ENCODE data around the gene DYNLT1.
A peak's percentile ranks its signal among the peaks of the same experiment; 100 is the strongest.
"Not testable (repeated sequence)": the region's sequence is repeated elsewhere in the genome, so short reads cannot be mapped to it uniquely, and the experiment has no call there.

DYNLT1 gene

DNA sequence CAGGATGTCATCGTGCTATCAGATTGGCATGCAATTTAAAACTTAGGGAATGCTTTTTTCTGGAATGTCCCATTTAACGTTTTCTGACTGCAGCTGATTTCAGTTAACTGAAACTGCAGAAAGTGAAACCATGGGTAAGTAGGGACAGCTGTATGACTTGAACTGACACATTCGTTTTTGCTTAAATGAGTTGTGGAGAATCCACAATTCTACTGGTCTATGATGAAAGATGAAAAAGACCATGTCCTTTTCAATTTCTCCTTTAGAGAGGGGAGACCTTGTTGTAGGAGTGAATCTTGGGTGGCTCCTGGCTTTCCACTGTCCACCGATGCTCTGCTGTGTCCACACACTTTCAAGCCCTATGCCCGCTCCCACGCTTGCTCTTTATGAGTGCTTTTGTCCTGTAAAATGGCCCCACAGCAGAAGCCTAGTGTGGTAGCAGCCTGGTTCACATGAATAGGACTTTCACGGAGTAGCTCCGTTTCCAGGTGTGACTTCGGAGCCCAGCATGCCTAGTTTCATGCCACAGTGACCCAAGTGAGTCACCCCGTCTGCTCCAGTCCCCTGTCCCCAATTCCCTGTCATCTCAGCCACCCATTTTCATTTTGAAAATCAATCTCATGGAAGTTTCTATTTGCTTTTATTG is 21.9 kb downstream of the DYNLT1 start:
- peak; percentile 55 for DNase-seq (ENCODE audit: low read depth)

DNA sequence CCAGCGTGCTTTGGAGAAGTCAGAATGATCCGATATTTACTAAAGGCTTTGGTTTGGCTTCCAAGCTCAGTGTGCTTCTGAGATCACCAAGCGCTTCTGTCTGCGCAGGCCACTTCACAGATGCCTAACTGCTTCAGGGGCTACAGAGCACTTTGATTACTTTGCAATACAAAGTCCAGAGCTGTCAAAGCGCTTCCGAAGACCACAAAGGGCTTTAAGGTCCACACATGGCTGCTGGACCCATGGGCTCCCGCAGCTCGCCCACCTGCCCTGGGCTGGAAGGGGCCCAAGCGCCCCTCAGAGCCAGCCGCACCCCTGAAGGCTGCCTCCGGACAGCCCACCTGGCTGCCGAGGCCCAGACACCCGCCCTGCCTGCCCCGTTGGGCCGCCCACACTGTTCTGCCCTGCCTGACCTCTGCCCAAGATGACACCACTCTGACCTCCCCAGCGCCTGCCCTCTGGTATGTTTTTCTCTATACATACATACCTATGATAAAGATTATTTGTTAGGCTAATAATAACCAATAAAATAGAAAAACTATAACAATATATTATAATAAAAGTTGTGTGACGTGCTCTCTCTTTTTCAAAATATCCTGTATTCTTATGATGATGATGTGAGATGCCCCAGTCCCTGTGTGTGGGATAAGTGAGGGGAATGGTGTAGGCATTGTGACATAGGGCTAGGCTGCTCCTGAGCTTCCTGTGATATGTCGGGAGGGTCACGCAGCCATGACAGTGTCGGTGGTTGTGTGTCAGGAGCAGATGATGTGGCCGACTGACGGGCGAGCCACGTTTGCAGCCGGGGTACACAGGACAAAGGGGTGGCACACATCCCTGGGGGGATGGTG is 22.6 kb downstream of the DYNLT1 start:
- no peak for DNase-seq (ENCODE audit: low read depth)

DNA sequence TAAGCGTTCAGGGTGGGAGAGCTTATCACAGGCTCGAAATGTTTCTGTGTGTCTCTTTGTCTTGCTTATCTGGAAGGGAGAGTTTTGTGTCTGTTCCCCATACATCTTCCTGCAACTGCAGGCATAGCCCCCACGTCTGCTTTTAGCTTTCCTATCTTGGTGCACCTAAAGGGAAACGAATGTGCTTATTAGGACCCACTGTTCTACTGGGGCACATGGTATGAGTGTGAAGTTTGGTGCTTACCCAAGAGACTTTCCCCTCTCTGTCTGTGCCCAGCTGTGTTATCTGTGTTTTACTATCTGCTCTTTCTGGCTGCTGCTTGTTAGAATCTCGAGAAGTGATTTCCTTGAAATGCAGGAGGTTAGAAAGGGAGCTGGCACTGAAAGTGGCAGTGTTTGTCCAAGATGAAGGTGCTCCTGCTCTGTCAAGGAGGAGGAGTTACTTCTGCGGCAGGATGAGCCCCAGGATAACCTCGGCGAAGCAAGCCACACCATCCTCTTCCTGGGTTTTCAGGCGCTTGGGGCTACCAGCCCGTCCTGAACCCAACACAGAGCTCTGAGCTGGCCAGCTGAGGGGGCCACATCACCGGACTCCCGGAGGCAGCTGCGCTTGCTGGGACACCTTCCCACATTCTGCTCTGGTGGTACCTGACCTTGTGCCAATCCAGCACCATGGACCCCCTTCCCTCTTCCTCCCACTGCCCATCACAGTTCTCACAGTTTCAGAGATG is 23.4 kb downstream of the DYNLT1 start:
- DNase-seq (ENCODE audit: low read depth): no peak

DNA sequence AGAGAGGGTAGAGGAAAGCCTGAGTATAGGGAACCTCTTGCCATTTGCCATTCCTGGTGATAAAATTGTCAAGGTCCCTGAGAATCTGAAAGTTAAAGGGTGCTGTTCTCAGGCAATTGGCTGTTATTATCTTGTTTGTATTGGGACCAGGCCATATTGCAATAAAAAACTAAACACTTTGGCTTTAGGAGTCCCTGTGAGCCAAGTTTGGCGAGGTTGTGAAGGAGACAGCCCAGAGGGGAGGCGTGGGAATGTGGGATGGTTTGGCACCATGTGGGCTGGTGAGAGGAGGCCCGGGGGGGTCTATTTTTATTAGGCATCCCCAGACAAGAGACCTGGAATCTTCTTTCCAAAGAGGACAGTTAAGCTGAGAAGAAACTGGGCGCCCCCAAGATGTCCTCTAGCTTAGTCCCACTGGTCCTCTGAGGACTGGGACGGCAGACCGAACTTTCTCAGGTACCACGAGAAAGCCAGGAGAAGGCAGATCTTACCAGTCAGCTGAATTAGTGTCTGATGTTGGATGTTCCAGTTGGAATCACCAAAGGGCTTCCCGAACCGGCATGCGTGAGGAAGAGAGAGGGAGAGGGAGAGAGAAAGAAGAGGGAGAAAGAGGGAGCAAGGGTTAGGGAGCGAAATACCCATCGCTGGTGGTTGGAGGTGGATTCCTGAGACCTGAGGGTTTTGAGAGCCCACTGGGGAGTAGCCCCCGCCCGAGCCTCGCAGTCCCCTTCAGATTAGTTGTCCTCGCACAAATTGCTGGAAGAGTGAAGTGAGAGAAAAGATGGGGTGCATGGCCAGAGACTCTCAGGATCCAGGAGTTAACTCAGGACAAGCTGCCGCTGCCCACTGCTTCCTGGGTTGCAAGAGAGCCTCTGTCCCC is 24.4 kb downstream of the DYNLT1 start:
- peak; percentile 33 for DNase-seq (ENCODE audit: low read depth)

DNA sequence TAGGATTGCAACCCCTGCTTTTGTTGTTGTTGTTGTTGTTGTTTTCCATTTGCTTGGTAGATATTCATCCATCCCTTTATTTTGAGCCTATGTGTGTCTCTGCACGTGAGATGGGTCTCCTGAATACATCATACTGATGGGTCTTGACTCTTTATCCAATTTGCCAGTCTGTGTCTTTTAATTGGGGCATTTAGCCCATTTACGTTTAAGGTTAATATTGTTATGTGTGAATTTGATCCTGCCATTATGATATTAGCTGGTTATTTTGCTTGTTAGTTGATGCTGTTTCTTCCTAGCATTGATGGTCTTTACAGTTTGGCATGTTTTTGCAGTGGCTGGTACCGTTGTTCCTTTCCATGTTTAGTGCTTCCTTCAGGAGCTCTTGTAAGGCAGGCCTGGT is 26.3 kb downstream of the DYNLT1 start:
- not testable (repeated sequence) for DNase-seq (ENCODE audit: low read depth)

- not testable (repeated sequence) for DNase-seq (ENCODE audit: low read depth)
Measured at GRCh38 chr6:158614606-158615005, 29.9 kb downstream of the DYNLT1 start.

DNA sequence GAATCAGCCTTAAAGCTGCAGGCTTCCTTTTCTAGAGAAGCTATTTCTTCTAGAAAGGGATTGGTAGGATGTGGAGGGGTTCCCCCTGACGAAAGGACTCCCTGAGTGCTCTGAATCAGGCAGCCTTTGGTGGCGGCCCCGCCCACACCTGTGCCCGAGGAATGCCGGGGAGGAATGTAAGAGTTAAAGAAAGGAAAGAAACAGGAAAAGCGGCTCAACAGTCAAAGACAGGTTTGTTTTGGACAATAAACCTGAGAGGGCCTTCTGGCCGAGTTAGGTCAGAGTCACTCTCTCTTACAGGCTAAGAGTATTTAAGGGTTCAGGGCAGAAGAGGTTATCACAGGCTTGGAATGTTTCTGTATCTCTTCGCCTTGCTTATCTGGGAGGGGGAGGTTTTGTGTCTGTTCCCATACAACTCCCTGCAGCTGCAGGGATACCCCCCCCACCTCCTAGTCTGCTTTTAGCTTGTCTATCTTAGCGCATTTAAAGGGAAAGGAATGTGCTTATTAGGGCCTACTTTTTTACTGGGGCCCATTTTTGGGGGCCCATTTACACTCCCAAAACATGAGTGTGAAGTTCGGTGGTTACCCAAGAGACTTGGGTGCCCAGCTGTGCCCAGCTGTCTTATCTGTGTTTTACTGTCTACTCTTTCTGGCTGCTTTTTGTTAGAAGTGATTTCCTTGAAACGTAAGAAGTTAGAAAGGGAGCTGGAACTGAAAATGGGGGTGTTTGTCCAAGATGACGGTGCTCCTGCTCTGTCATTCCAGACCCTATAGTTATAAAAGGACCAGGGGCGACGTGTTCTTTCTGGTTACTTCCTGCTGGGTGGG is 32.8 kb downstream of the DYNLT1 start:
- DNase-seq (ENCODE audit: low read depth): no peak

DNA sequence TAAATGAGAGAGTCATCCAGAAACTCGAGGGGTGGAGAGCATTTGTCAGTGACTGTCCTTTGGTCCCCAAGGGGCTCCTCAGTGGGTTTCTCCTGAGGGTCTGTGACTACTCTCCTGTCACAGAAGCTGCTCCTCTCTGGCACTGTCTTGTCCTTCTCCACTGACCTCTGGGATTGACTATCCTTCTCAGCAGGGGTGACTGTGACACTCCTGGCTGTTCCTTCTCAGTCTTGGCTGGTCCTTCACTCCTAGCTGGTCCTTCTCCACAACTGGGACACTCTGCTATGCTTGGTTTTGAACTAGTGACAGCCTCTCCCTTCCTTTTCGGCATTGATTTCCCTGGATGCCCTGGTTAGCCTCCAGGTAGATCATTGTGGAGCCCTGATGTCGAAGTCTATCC is 33.5 kb downstream of the DYNLT1 start:
- DNase-seq (ENCODE audit: low read depth): no peak

GRCh38 chr6:158610319-158610968 is 34.1 kb downstream of the DYNLT1 start:
- DNase-seq (ENCODE audit: low read depth): no peak

DNA sequence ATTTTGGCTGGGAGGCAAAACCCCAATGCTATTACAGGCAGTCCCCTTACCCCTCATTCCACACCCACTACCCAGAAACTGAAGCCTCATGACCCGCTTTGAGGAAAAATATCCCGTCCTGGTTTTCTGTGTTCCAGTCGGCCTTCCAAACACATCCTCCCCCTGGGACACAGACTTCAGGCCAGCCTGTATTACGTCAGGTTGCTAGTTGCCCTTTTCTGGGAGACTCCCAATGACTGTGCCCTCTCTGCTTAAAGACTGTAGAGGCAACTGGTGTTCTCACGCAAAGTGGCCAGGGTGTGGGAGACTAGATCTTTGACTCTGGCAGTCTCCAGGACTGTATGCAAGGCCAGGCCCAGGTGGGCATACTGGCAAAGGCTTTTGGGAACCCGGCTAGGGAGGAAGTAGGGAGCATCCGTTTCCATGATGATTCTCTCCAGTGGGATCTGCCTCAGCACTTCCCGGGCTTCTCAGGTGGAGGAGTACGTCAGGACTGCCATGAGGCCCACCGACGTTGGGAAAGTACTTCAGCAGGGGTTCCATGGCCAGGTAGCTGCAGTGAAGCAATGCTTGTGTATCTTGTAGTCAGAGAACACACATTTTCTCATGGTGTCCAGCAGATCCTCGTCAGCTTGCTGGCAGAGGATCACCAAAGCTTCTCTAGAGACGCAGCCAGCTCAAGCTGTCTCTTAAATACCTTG is 34.9 kb downstream of the DYNLT1 start:
- no peak for DNase-seq (ENCODE audit: low read depth)

- no peak for DNase-seq (ENCODE audit: low read depth)
Measured at GRCh38 chr6:158608221-158608620, 36.3 kb downstream of the DYNLT1 start.

DNA sequence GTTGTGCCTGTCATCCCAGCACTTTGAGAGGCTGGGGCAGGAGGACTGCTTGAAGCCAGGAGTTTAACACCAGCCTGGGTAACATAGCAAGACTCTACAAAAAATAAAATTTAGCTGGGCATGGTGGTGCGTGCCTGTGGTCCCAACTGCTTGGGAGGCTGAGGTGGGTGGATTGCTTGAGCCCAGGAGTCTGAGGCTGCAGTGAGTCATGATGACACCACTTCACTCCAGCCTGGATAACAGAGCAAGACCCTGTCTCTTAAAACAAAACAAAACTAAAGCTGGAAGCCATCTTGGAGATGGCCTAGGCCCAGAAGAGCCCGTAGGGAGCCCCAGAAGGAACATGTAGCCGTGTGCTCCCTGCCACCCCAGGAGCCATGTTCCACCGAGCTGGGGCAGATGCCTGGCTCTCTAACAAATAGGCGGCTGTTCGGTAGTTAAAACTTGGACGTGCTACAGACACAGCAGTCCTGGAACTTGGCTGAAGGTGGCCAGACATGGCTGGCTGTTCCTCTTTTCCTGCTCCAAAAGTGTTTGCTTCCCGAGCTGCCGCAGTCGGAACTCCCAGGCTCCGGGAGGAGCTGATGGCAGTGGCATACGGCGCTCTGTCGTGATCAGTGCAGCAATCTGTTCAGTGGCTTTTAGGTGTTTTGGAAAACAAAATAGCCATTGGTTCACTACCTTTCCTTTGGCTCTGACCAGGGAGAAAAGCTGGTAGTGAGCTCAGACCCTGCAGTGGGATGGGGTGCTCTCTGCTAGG is 37.0 kb downstream of the DYNLT1 start:
- DNase-seq (ENCODE audit: low read depth): peak; percentile 10

GRCh38 chr6:158606935-158607334 is 37.6 kb downstream of the DYNLT1 start:
- no peak for DNase-seq (ENCODE audit: low read depth)

DNA sequence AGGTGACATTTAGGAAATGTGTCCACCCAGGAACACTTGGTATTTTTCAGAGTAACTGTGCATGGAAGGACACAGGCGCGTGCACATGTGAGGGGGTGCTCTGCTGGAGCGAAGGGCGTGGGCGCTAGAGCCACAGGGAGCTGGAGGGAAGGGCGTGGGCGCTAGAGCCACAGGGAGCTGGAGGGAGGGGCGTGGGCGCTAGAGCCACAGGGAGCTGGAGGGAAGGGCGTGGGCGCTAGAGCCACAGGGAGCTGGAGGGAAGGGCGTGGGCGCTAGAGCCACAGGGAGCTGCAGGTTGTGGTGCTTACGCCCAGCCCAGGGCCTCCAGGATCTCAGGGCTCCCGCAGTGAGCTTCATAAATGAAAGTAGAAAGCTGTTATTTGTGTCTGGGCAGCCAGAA is 38.5 kb downstream of the DYNLT1 start:
- DNase-seq (ENCODE audit: low read depth): not testable (repeated sequence)

DNA sequence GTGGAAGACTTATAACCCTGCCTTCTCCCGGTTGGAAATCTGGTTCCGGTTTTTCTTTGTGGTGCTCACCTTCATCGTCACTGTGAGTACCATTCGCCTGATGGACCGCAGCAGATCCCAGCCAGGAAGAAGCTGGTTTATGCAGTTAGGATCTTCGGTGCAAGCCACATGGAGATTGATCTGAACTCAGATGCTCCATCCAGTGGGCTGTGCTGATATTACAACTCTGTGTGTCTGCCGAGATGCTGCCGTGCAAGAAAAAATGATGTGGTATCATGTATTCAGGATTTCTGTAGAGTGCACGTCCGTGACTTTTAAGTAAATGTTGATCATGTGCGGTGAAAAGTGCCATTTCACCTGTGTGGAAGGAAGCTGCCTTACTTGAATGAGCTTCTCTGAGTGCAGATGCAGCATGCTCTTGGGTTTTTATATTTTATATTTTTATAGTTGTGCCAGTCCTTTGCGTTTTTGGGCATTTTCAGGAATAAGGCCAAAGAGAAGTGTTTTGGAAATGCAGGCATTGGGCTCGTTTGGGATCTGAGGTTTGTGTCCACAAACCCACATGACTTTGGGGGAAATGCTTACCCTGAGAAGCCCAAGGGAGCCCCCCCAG is 39.2 kb downstream of the DYNLT1 start:
- peak; percentile 77 for DNase-seq (ENCODE audit: low read depth)

- DNase-seq (ENCODE audit: low read depth): no peak
Measured at GRCh38 chr6:158604048-158604406, 40.5 kb downstream of the DYNLT1 start.

DNA sequence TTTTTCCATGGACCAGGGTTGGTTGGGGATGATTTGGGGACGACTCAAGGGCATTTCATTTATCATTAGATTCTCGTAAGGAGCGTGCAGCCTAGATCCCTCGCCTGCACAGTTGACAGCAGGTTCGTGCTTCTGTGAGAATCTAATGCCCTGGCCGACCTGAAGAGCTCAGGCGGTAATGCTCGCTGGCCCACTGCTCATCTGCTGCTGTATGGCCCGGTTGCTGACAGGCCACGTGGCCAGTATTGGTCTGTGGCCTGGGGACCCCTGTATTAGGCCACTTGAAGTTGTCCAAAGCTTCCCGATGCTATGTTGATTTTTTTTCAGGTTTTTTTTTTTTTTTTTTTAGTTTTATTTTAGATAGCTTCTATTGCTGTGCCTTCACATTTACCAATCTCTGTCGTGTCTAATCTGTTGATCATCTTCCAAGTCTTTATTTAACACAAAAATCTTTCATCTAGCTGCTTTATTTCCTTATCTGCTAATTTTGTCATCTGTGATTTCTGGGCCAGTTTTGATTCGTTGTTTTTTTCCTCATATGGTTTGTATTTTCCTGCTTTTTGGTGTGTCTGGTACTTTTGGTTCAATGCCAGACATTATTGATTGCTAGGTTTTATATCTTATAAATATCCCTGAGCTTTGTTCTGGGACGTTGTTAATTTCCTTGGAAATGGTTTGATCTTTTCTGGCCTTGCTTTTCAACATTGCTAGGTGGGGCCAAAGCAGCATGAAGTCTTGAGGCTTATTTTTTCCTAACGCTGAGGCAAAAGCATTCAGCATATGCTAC is 41.1 kb downstream of the DYNLT1 start:
- no peak for DNase-seq (ENCODE audit: low read depth)

- no peak for DNase-seq (ENCODE audit: low read depth)
Measured at GRCh38 chr6:158599635-158600034, 44.9 kb downstream of the DYNLT1 start.

All from EH (cell line).